HL-60 (cell line): ENCODE data around the gene PHB1.

Experiments
- CTCF ChIP-seq: IDR thresholded peaks from one replicate; pipeline ENCODE4 v1.5.1; 2011; ENCODE audit warnings: low read length, control low read depth, inconsistent platforms; ENCODE audit not compliant: insufficient read depth
- GABPA ChIP-seq: IDR thresholded peaks from 2 replicates; pipeline ENCODE4 v1.6.1; 2012; ENCODE audit warnings: low read depth

GRCh38 chr17:49383060-49383459, 31.6 kb downstream of the PHB1 start:
- TF ChIP-seq CTCF, result no peak
- no peak for TF ChIP-seq GABPA
